Measurements from ENCODE around the gene C5.
"Not testable (repeated sequence)": the region's sequence is repeated elsewhere in the genome, so short reads cannot be mapped to it uniquely, and the experiment has no call there.

Gene C5

DNA sequence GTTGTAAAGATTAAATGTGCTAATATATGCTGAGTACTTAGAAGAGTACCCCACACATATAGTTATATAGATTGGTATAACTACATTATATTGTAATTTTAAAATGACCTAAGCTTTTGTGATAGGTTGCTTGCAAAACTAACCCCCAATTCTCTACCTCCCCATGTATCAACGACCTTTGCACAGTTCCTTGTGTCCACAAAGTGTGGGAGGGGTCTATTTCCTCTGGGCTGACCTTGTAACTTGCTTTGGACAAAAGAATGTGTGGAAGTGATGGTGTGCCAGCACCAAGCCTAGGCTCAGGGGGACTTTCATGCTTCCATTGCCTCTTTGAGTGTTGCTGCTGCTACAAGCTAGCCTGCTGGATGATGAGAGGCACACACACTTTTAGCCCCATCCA, 20.6 kb downstream of the C5 start:
- Histone ChIP-seq H2AFZ (ENCODE audit: low read depth, low read length, severe bottlenecking) (no peak overlapping the region), H3K4me2 (ENCODE audit: low read depth, low read length, poor library complexity, severe bottlenecking) (no peak overlapping the region), H3K36me3 (ENCODE audit: low read length) (no peaks in the 10 kb centered on the region), H3K27ac (ENCODE audit: low read depth, low read length) (no peak overlapping the region), H3K9me3 (ENCODE audit: insufficient read depth, low read length) (no peaks in the 10 kb centered on the region), H3K9me2 (replicated peaks; ENCODE audit: insufficient read depth, low read length) (no peaks in the 10 kb centered on the region), H3K9ac (ENCODE audit: low read length) (no peak overlapping the region), H3F3A (ENCODE audit: insufficient read depth) (no peaks in the 10 kb centered on the region), H4K20me1 (ENCODE audit: low read depth, low read length) (no peaks in the 10 kb centered on the region), H3K4me3 (ENCODE audit: insufficient read depth, low read length, poor library complexity, severe bottlenecking) (no peak overlapping the region), H3K27me3 (ENCODE audit: low read length) (no peaks in the 10 kb centered on the region), H3K79me2 (ENCODE audit: insufficient read depth, low read length) (no peaks in the 10 kb centered on the region)
- no peak for TF ChIP-seq CTCF (IDR thresholded peaks at IDR 0.05; ENCODE audit: insufficient read depth, low read length, poor library complexity, severe bottlenecking)
- TF ChIP-seq EZH2phosphoT487 (conservative IDR thresholded peaks at IDR 0.05; ENCODE audit: low read length) = no peak

GRCh38 chr9:121028285-121028684, 21.8 kb downstream of the C5 start:
- H3K4me3 ChIP-seq (ENCODE audit: insufficient read depth, low read length, poor library complexity, severe bottlenecking); H3K27me3 ChIP-seq (ENCODE audit: low read length); H3K4me2 ChIP-seq (ENCODE audit: low read depth, low read length, poor library complexity, severe bottlenecking); H3K36me3 ChIP-seq (ENCODE audit: low read length); H3K79me2 ChIP-seq (ENCODE audit: insufficient read depth, low read length); H3K9me2 ChIP-seq (replicated peaks; ENCODE audit: insufficient read depth, low read length); H3K9ac ChIP-seq (ENCODE audit: low read length); H4K20me1 ChIP-seq (ENCODE audit: low read depth, low read length); H3F3A ChIP-seq (ENCODE audit: insufficient read depth); H2AFZ ChIP-seq (ENCODE audit: low read depth, low read length, severe bottlenecking); H3K27ac ChIP-seq (ENCODE audit: low read depth, low read length); H3K9me3 ChIP-seq (ENCODE audit: insufficient read depth, low read length): not testable (repeated sequence)

DNA sequence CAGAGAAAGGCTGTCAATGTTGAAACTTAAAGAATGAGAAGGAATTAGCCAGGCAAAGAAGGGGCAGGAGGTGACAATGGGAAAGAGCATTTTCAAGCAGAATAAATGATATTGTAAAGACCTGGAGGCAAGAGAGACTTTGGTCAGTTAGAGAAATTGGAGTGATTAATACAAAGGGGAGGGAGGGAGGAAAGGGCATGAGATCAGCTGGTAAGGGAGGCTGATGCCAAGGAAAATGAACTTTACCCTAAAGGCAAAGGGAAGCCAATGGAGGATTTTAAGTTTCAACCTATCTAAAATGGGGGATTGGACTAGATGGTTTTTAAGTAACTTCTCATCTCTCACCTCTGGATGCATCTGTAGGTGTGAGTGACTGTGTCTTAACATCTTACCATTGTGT, 23.3 kb downstream of the C5 start:
- Histone ChIP-seq H3F3A (ENCODE audit: insufficient read depth) (no peaks in the 10 kb centered on the region), H3K4me3 (ENCODE audit: insufficient read depth, low read length, poor library complexity, severe bottlenecking) (no peak overlapping the region), H3K27me3 (ENCODE audit: low read length) (no peaks in the 10 kb centered on the region), H2AFZ (ENCODE audit: low read depth, low read length, severe bottlenecking) (no peak overlapping the region), H3K79me2 (ENCODE audit: insufficient read depth, low read length) (no peaks in the 10 kb centered on the region), H3K9me3 (ENCODE audit: insufficient read depth, low read length) (no peaks in the 10 kb centered on the region), H3K36me3 (ENCODE audit: low read length) (no peaks in the 10 kb centered on the region), H4K20me1 (ENCODE audit: low read depth, low read length) (no peaks in the 10 kb centered on the region), H3K9me2 (replicated peaks; ENCODE audit: insufficient read depth, low read length) (no peaks in the 10 kb centered on the region), H3K4me2 (ENCODE audit: low read depth, low read length, poor library complexity, severe bottlenecking) (no peak overlapping the region), H3K27ac (ENCODE audit: low read depth, low read length) (no peak overlapping the region), H3K9ac (ENCODE audit: low read length) (no peak overlapping the region)
- no peak for TF ChIP-seq CTCF (IDR thresholded peaks at IDR 0.05; ENCODE audit: insufficient read depth, low read length, poor library complexity, severe bottlenecking)
- no peak for TF ChIP-seq EZH2phosphoT487 (conservative IDR thresholded peaks at IDR 0.05; ENCODE audit: low read length)

- H3K36me3 ChIP-seq (ENCODE audit: low read length) = no peaks in the 10 kb centered on the region
- no peak overlapping the region for H3K4me2 ChIP-seq (ENCODE audit: low read depth, low read length, poor library complexity, severe bottlenecking)
- H3K9me2 ChIP-seq (replicated peaks; ENCODE audit: insufficient read depth, low read length) = no peaks in the 10 kb centered on the region
- no peaks in the 10 kb centered on the region for H3K9me3 ChIP-seq (ENCODE audit: insufficient read depth, low read length)
- H3F3A ChIP-seq (ENCODE audit: insufficient read depth) = no peaks in the 10 kb centered on the region
- no peak overlapping the region for H3K9ac ChIP-seq (ENCODE audit: low read length)
- no peak overlapping the region for H2AFZ ChIP-seq (ENCODE audit: low read depth, low read length, severe bottlenecking)
- no peaks in the 10 kb centered on the region for H4K20me1 ChIP-seq (ENCODE audit: low read depth, low read length)
- no peak overlapping the region for H3K4me3 ChIP-seq (ENCODE audit: insufficient read depth, low read length, poor library complexity, severe bottlenecking)
- H3K79me2 ChIP-seq (ENCODE audit: insufficient read depth, low read length) = no peaks in the 10 kb centered on the region
- no peaks in the 10 kb centered on the region for H3K27me3 ChIP-seq (ENCODE audit: low read length)
- no peak for TF ChIP-seq EZH2phosphoT487 (conservative IDR thresholded peaks at IDR 0.05; ENCODE audit: low read length)
- TF ChIP-seq CTCF (IDR thresholded peaks at IDR 0.05; ENCODE audit: insufficient read depth, low read length, poor library complexity, severe bottlenecking) = no peak
- no peak overlapping the region for H3K27ac ChIP-seq (ENCODE audit: low read depth, low read length)
Measured at GRCh38 chr9:121026260-121026691, 23.8 kb downstream of the C5 start.

Measured in SU-DHL-6 (cell line).